ENCODE measurements around the gene DIO2. TPM values are rescaled to one million over a fixed set of nuclear protein-coding genes. Genes with fewer than 3 reads are reported as not detected.

The DIO2 gene
- total RNA-seq, result not detected

GRCh38 chr14:80211153-80212022 is at the start of gene DIO2:
Gene DIO2 (minus strand): TSS chr14:80211504. CDS start chr14:80211472, 32 bp downstream.

All from melanocyte of skin (primary cell).